Measurements from ENCODE around the gene OXSR1. TPM values are rescaled to one million over a fixed set of nuclear protein-coding genes. Genes with fewer than 3 reads are reported as not detected.
"Not testable (repeated sequence)": the region's sequence is repeated elsewhere in the genome, so short reads cannot be mapped to it uniquely, and the experiment has no call there.

Gene OXSR1
- total RNA-seq, 4 donors from 2014 or later, result 25.4 to 37.4 (median 29.5) TPM

DNA sequence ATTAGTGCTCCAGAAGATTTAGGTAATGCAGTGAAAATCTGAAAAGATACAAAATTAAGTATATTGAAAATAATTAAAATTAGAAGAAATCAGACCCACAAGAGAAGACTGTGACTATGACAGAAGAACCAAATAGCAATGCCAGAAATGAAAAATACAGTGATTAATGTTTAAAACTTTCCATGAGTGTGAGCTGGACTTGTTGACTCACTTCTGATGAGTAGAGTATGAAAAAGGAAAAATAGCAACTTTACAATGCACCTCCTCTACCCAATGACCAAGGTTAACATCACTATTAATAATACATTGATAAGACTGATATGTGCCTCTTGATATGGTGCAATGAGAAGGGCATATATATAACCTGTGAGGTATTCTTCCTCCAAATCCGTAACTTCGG is 60.9 kb downstream of the OXSR1 start:
- H3K27me3 ChIP-seq, result no peaks in the 10 kb centered on the region
- H3K27ac ChIP-seq, result no peak overlapping the region
- WGBS, result 98% methylated on average over 2 of the region's 2 CpGs
- no peak for DNase-seq (ENCODE audit: low spot score in 2 of 2)
- H3K4me1 ChIP-seq, result no peaks in the 10 kb centered on the region
- peaks cover 40% of the 10 kb centered on the region for H3K36me3 ChIP-seq
- no peak overlapping the region for H3K4me3 ChIP-seq
- TF ChIP-seq EP300 (IDR thresholded peaks at IDR 0.05) (no peak), CTCF (IDR thresholded peaks at IDR 0.05) (no peak), POLR2A (IDR thresholded peaks at IDR 0.05) (no peak), POLR2AphosphoS5 (IDR thresholded peaks at IDR 0.05) (no peak)
- H3K9me3 ChIP-seq, result no peaks in the 10 kb centered on the region

DNA sequence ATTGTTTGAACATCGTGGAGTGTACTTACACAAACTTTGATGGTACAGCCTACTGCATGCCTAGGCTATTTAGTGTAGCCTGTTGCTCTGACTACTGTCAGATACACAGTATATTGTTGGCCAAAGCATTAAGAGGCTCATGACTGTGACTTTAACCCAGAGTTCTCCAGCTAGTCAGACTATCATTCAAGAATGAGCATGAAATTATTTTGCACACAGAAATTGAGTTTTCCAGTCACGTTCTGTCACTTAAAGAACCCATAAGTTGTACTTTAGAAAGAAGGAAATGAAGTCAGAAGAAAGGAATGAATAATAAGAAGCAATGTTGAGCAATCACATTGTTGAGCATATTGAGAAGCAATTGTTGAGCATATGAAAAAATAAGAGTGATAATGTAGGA is 62.7 kb downstream of the OXSR1 start:
- no peak for DNase-seq (ENCODE audit: low spot score in 2 of 2)
- H3K27ac ChIP-seq, result no peak overlapping the region

GRCh38 chr3:38229036-38229435 is 63.7 kb downstream of the OXSR1 start:
- H3K27me3 ChIP-seq, result no peaks in the 10 kb centered on the region
- TF ChIP-seq POLR2A (IDR thresholded peaks at IDR 0.05), result no peak
- TF ChIP-seq POLR2AphosphoS5 (IDR thresholded peaks at IDR 0.05), result no peak
- no peak for TF ChIP-seq CTCF (IDR thresholded peaks at IDR 0.05)
- no peak overlapping the region for H3K4me3 ChIP-seq
- no peaks in the 10 kb centered on the region for H3K9me3 ChIP-seq
- no peak for DNase-seq (ENCODE audit: low spot score in 2 of 2)
- no peaks in the 10 kb centered on the region for H3K4me1 ChIP-seq
- H3K27ac ChIP-seq, result no peak overlapping the region
- peaks cover 38% of the 10 kb centered on the region for H3K36me3 ChIP-seq
- 88% methylated on average over 1 of the region's 1 CpG for WGBS

More for the DNA sequence above, 62.7 kb downstream of the OXSR1 start:
- H3K9me3 ChIP-seq, result no peaks in the 10 kb centered on the region
- H3K27me3 ChIP-seq, result no peaks in the 10 kb centered on the region
- WGBS, result 67% methylated on average over 2 of the region's 2 CpGs
- H3K4me3 ChIP-seq, result no peak overlapping the region
- H3K36me3 ChIP-seq, result peaks cover 42% of the 10 kb centered on the region
- no peaks in the 10 kb centered on the region for H3K4me1 ChIP-seq
- TF ChIP-seq EP300 (IDR thresholded peaks at IDR 0.05) (no peak), POLR2AphosphoS5 (IDR thresholded peaks at IDR 0.05) (no peak), POLR2A (IDR thresholded peaks at IDR 0.05) (no peak)

DNA sequence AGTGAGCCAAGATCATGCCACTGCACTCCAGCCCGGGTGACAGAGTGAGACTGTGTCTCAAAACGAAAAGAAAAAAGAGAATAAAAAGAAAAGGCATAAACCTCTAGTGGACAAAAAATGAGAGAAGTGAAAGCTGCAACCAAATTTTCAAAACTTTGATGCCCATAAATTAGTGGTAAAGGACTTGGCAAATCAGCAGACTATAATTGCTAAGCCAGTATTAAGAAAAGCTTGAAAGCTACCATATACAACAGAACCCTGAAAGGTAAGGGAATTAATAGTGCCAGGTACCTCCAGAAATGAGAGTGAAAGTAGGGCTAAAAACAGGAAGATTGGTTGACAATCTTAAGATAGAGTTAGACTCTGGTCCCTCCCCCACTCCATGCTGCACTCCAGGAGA is 67.4 kb downstream of the OXSR1 start:
- Histone ChIP-seq H3K27ac (no peak overlapping the region), H3K4me3 (no peak overlapping the region), H3K9me3 (no peaks in the 10 kb centered on the region), H3K36me3 (peaks cover 35% of the 10 kb centered on the region), H3K4me1 (no peaks in the 10 kb centered on the region), H3K27me3 (no peaks in the 10 kb centered on the region)
- TF ChIP-seq CTCF (IDR thresholded peaks at IDR 0.05), result no peak
- no peak for TF ChIP-seq POLR2A (IDR thresholded peaks at IDR 0.05)
- TF ChIP-seq EP300 (IDR thresholded peaks at IDR 0.05), result no peak
- no peak for TF ChIP-seq POLR2AphosphoS5 (IDR thresholded peaks at IDR 0.05)
- no peak for DNase-seq (ENCODE audit: low spot score in 2 of 2)
- 82% methylated on average over 2 of the region's 2 CpGs for WGBS

GRCh38 chr3:38235466-38235865 is 70.1 kb downstream of the OXSR1 start:
- Histone ChIP-seq H3K9me3 (peaks cover 6% of the 10 kb centered on the region), H3K27ac (no peak overlapping the region), H3K36me3 (peaks cover 47% of the 10 kb centered on the region), H3K27me3 (no peaks in the 10 kb centered on the region), H3K4me3 (no peak overlapping the region), H3K4me1 (no peaks in the 10 kb centered on the region)
- no peak for DNase-seq (ENCODE audit: low spot score in 2 of 2)
- TF ChIP-seq POLR2A (IDR thresholded peaks at IDR 0.05), result no peak
- TF ChIP-seq EP300 (IDR thresholded peaks at IDR 0.05), result no peak
- no peak for TF ChIP-seq CTCF (IDR thresholded peaks at IDR 0.05)
- no peak for TF ChIP-seq POLR2AphosphoS5 (IDR thresholded peaks at IDR 0.05)

GRCh38 chr3:38238416-38239008 is 73.2 kb downstream of the OXSR1 start:
- Histone ChIP-seq H3K27me3 (no peaks in the 10 kb centered on the region), H3K27ac (no peak overlapping the region), H3K36me3 (peaks cover 37% of the 10 kb centered on the region), H3K9me3 (peaks cover 6% of the 10 kb centered on the region), H3K4me3 (no peak overlapping the region), H3K4me1 (no peaks in the 10 kb centered on the region)
- no peak for TF ChIP-seq POLR2A (IDR thresholded peaks at IDR 0.05)
- no peak for TF ChIP-seq POLR2AphosphoS5 (IDR thresholded peaks at IDR 0.05)
- TF ChIP-seq EP300 (IDR thresholded peaks at IDR 0.05), result no peak
- TF ChIP-seq CTCF (IDR thresholded peaks at IDR 0.05), result no peak
- no peak for DNase-seq (ENCODE audit: low spot score in 2 of 2)
- 97% methylated on average over 2 of the region's 2 CpGs for WGBS

GRCh38 chr3:38242812-38243211 is 77.5 kb downstream of the OXSR1 start:
- not testable (repeated sequence) for DNase-seq (ENCODE audit: low spot score in 2 of 2); H3K27me3 ChIP-seq; H3K9me3 ChIP-seq; H3K4me3 ChIP-seq; H3K4me1 ChIP-seq; H3K27ac ChIP-seq
- WGBS, result 97% methylated on average over 4 of the region's 4 CpGs
- peaks cover 39% of the 10 kb centered on the region for H3K36me3 ChIP-seq
